IMR-90 (cell line): ENCODE data around the gene ANHX. TPM values are rescaled to one million over a fixed set of nuclear protein-coding genes. Genes with fewer than 3 reads are reported as not detected.

Source experiments
- ATAC-seq: fragments of 200-7000 bp; cut with Tn5 transposase; 2 replicates; pipeline ENCODE4 v1.9.1; 2020; ENCODE audit warnings: low read depth, mild to moderate bottlenecking, moderate library complexity
- BruUV-seq: library from RNA; stranded (reverse); fragments of 400-500 nt; replicated peaks from 2 replicates; lab custom pipeline; 2021; lab: Mats Ljungman, UMichigan
- CTCF ChIA-PET: fragments of 300-600 bp; formaldehyde crosslinking; extraction: SDS; loops from one replicate; lab custom pipeline; 2021; ENCODE audit warnings: antibody characterized with exemption; lab: Yijun Ruan, JAX
- POLR2A ChIA-PET: fragments of 300-600 bp; sonication (Branson Sonifier 250); formaldehyde crosslinking; loops from one replicate; lab custom pipeline; 2022; ENCODE audit warnings: antibody characterized with exemption; ENCODE audit not compliant: unreplicated experiment; lab: Charles Lee
- DNase-seq: peaks from one replicate; pipeline ENCODE4 v3.0.0; 2013
- H2AFZ ChIP-seq: replicated peaks from 2 replicates; pipeline ENCODE3; 2013; ENCODE audit warnings: low read length, mild to moderate bottlenecking; ENCODE audit not compliant: poor library complexity
- H2AK5ac ChIP-seq: 2 replicates; pipeline ENCODE4 v1.6.1; 2013; ENCODE audit warnings: low read depth, low read length, inconsistent platforms
- H2AK9ac ChIP-seq: replicated peaks from 2 replicates; pipeline ENCODE3; 2013; ENCODE audit warnings: mild to moderate bottlenecking, low read depth, low read length, moderate library complexity; ENCODE audit not compliant: poor library complexity
- H2BK120ac ChIP-seq: 2 replicates; pipeline ENCODE4 v1.6.1; 2013; ENCODE audit warnings: low read depth, low read length, inconsistent platforms
- H2BK15ac ChIP-seq: 3 replicates; pipeline ENCODE4 v1.6.1; 2013; ENCODE audit warnings: low read depth, low read length, inconsistent platforms
- H2BK20ac ChIP-seq: 2 replicates; pipeline ENCODE4 v1.6.1; 2013; ENCODE audit warnings: low read depth, mild to moderate bottlenecking, inconsistent platforms, low read length, moderate library complexity
- H2BK5ac ChIP-seq: 2 replicates; pipeline ENCODE4 v1.6.1; 2013; ENCODE audit warnings: mild to moderate bottlenecking, low read depth, low read length, inconsistent platforms; ENCODE audit not compliant: poor library complexity, severe bottlenecking
- H3K14ac ChIP-seq: replicated peaks from 2 replicates; pipeline ENCODE4 v1.6.1; 2013; ENCODE audit warnings: low read depth, low read length, inconsistent platforms
- H3K18ac ChIP-seq: 2 replicates; pipeline ENCODE4 v1.6.1; 2013; ENCODE audit warnings: low read depth, low read length, control low read depth
- H3K23ac ChIP-seq: 2 replicates; pipeline ENCODE4 v1.6.1; 2013; ENCODE audit warnings: low read depth, low read length, inconsistent platforms
- H3K27ac ChIP-seq: 2 replicates; pipeline ENCODE4 v1.5.1; 2013; ENCODE audit warnings: mild to moderate bottlenecking, control low read depth, low read length; ENCODE audit not compliant: insufficient read depth
- H3K27me3 ChIP-seq: 2 replicates; pipeline ENCODE4 v1.6.1; 2013; ENCODE audit warnings: low read length; ENCODE audit not compliant: control insufficient read depth, insufficient read depth
- H3K36me3 ChIP-seq: 2 replicates; pipeline ENCODE4 v1.6.1; 2013; ENCODE audit warnings: low read length, mixed read lengths; ENCODE audit not compliant: control insufficient read depth, insufficient read depth
- H3K4ac ChIP-seq: 2 replicates; pipeline ENCODE4 v1.6.1; 2013; ENCODE audit warnings: low read depth, low read length, inconsistent platforms
- H3K4me1 ChIP-seq: 2 replicates; pipeline ENCODE4 v1.6.1; 2013; ENCODE audit warnings: low read length, mixed read lengths; ENCODE audit not compliant: control insufficient read depth, insufficient read depth
- H3K4me2 ChIP-seq: 2 replicates; pipeline ENCODE4 v1.6.1; 2013; ENCODE audit warnings: low read depth, mild to moderate bottlenecking, control low read depth, low read length, moderate library complexity
- H3K4me3 ChIP-seq: 2 replicates; pipeline ENCODE4 v1.5.1; 2013; ENCODE audit warnings: low read depth, mild to moderate bottlenecking, control low read depth, low read length, moderate library complexity; ENCODE audit not compliant: insufficient read depth
- H3K56ac ChIP-seq: 2 replicates; pipeline ENCODE4 v1.6.1; 2013; ENCODE audit warnings: low read length, inconsistent platforms; ENCODE audit not compliant: insufficient read depth; ENCODE audit errors: extremely low read depth
- H3K79me1 ChIP-seq, 2 experiments: 2 replicates each; pipeline ENCODE4 v1.6.1; 2013; ENCODE audit warnings: low read length in 2 of 2, inconsistent platforms in 1 of 2, low read depth in 1 of 2
- H3K9ac ChIP-seq: 2 replicates; pipeline ENCODE4 v1.6.1; 2013; ENCODE audit warnings: low read depth, low read length, control low read depth
- H3K9me1 ChIP-seq: 2 replicates; pipeline ENCODE4 v1.6.1; 2013; ENCODE audit warnings: low read length, inconsistent platforms; ENCODE audit not compliant: insufficient read depth
- H3K9me3 ChIP-seq: 2 replicates; pipeline ENCODE4 v1.6.1; 2013; ENCODE audit warnings: low read length; ENCODE audit not compliant: control insufficient read depth, insufficient read depth
- H4K20me1 ChIP-seq: 2 replicates; pipeline ENCODE4 v1.6.1; 2013; ENCODE audit warnings: low read length, inconsistent platforms; ENCODE audit not compliant: insufficient read depth
- H4K5ac ChIP-seq: 2 replicates; pipeline ENCODE4 v1.6.1; 2013; ENCODE audit warnings: mild to moderate bottlenecking, low read depth, low read length, control low read depth
- H4K8ac ChIP-seq, 2 experiments: 2 replicates each; pipeline ENCODE4 v1.6.1; 2013; ENCODE audit warnings: low read depth in 2 of 2, low read length in 2 of 2, control low read depth in 1 of 2, inconsistent platforms in 1 of 2
- H4K91ac ChIP-seq: 2 replicates; pipeline ENCODE4 v1.6.1; 2013; ENCODE audit warnings: low read depth, low read length, inconsistent platforms; ENCODE audit not compliant: insufficient read depth
- CTCF ChIP-seq: conservative IDR thresholded peaks from 2 replicates; pipeline ENCODE4 v1.5.1; 2012; ENCODE audit warnings: mild to moderate bottlenecking, low read depth, low read length, improper control_type of control experiment
- FOS ChIP-seq: fragments of 150-350 bp; IDR thresholded peaks from 2 replicates; pipeline ENCODE4 v1.6.1; 2016; ENCODE audit warnings: low read depth, low read length
- NFE2L2 ChIP-seq: fragments of 150-350 bp; IDR thresholded peaks from 2 replicates; pipeline ENCODE4 v1.6.1; 2016; ENCODE audit warnings: low read depth, mild to moderate bottlenecking, low read length
- RAD21 ChIP-seq: IDR thresholded peaks from 2 replicates; pipeline ENCODE4 v1.6.1; 2012; ENCODE audit warnings: low read length, improper control_type of control experiment
- RCOR1 ChIP-seq: IDR thresholded peaks from 2 replicates; pipeline ENCODE4 v1.6.1; 2012; ENCODE audit warnings: mild to moderate bottlenecking, low read length, improper control_type of control experiment; ENCODE audit not compliant: insufficient replicate concordance
- SMC3 ChIP-seq: fragments of 150-350 bp; IDR thresholded peaks from 2 replicates; pipeline ENCODE4 v1.6.1; 2016; ENCODE audit warnings: low read depth, mild to moderate bottlenecking, antibody characterized with exemption, low read length, moderate library complexity
- USF2 ChIP-seq: fragments of 150-350 bp; IDR thresholded peaks from 2 replicates; pipeline ENCODE4 v1.6.1; 2017; ENCODE audit warnings: mild to moderate bottlenecking, antibody characterized with exemption, low read length, low read depth
- WGBS, 2 experiments: methylation state at CpG; one replicate each; pipeline versions ENCODE4 v1.1.5 to v1.1.7; 2013; ENCODE audit warnings: missing lambda C conversion rate in 2 of 2; ENCODE audit not compliant: insufficient read length in 1 of 2; ENCODE audit errors: extremely low coverage in 2 of 2; 5-methylcytosine and 5-hydroxymethylcytosine counted together
- dilution Hi-C: fragments of 300-500 bp; cut with HindIII; formaldehyde crosslinking; loops from one replicate; pipeline ENCODE4 v1.14.3; 2018; ENCODE audit warnings: low sequenced_read_pairs; ENCODE audit not compliant: unreplicated experiment
- in situ Hi-C: fragments of 300-500 bp; cut with MboI; formaldehyde crosslinking; loops from 3 replicates; pipeline ENCODE4 v1.14.3; 2019; ENCODE audit warnings: low sequenced_read_pairs, inconsistent platforms, mixed read lengths
- intact Hi-C: fragments of 100-400 bp; cut with micrococcal nuclease; formaldehyde crosslinking; loops from 2 replicates; pipeline ENCODE4 v1.10.0; 2022
- polyA plus RNA-seq, 3 experiments: library from polyadenylated mRNA; depleted of rRNA; stranded (reverse); fragments of >200 nt; gene quantifications; 2 replicates each; pipeline ENCODE4 v1.2.3, GENCODE V29; 2012; ENCODE audit warnings: low replicate concordance in 1 of 3
- total RNA-seq: library from RNA; depleted of rRNA; stranded (reverse); fragments of >200 nt; gene quantifications from 2 replicates; pipeline ENCODE4 v1.2.3, GENCODE V29; 2012

Gene ANHX
- total and polyA plus RNA-seq, 2 of the 4 experiments (the other 2 are of a cell fraction) = not detected

GRCh38 chr12:133231001-133231400 is 4.7 kb downstream of the ANHX start:
- H3K4me1 ChIP-seq = no peaks in the 10 kb centered on the region
- H2BK5ac ChIP-seq = no peak overlapping the region
- intact Hi-C loops = no loop called here
- H4K5ac ChIP-seq = no peak overlapping the region
- no peak overlapping the region for H2BK120ac ChIP-seq
- H2BK20ac ChIP-seq = no peak overlapping the region
- no peak overlapping the region for H3K4me3 ChIP-seq
- H4K91ac ChIP-seq = no peak overlapping the region
- DNase-seq = no peak
- no peaks in the 10 kb centered on the region for H3K27me3 ChIP-seq
- CTCF ChIA-PET = no interaction called here
- POLR2A ChIA-PET = no interaction called here
- WGBS, 2 experiments = 100% methylated on average over 2 of the region's 3 CpGs; no CpG with 5 or more reads in 1 of the 2 experiments
- dilution Hi-C loops = no loop called here
- no peak overlapping the region for H3K4me2 ChIP-seq
- H2AK5ac ChIP-seq = no peak overlapping the region
- no peak overlapping the region for H3K4ac ChIP-seq
- H3K79me1 ChIP-seq = no peaks in the 10 kb centered on the region
- H3K9me1 ChIP-seq = no peaks in the 10 kb centered on the region
- no peaks in the 10 kb centered on the region for H3K36me3 ChIP-seq
- no peak overlapping the region for H3K18ac ChIP-seq
- peaks cover 72% of the 10 kb centered on the region for H3K9me3 ChIP-seq
- no peaks in the 10 kb centered on the region for H4K20me1 ChIP-seq
- no peak for ATAC-seq
- BruUV-seq = no TSS peak
- H3K23ac ChIP-seq = no peak overlapping the region
- no peak overlapping the region for H2AK9ac ChIP-seq
- no peak overlapping the region for H4K8ac ChIP-seq
- H3K14ac ChIP-seq = no peak overlapping the region
- in situ Hi-C loops = no loop called here
- TF ChIP-seq RAD21 (no peak), NFE2L2 (no peak), CTCF (no peak), USF2 (no peak), RCOR1 (no peak), FOS (no peak), SMC3 (no peak)
- H3K9ac ChIP-seq = no peak overlapping the region
- H2BK15ac ChIP-seq = no peak overlapping the region
- H2AFZ ChIP-seq = no peak overlapping the region
- H3K27ac ChIP-seq = no peak overlapping the region
- no peak overlapping the region for H3K56ac ChIP-seq
